Trophoblast cell (in vitro differentiated cells and primary cell): ENCODE measurements around the gene TPSAB1.
"Not testable (repeated sequence)": the region's sequence is repeated elsewhere in the genome, so short reads cannot be mapped to it uniquely, and the experiment has no call there.

Experiments
- DNase-seq, 2 donors: peaks; one replicate each; pipeline ENCODE4 v3.0.0-alpha.2; 2016
- H2AFZ ChIP-seq: 2 replicates; pipeline ENCODE4 v1.6.1; 2013; ENCODE audit warnings: low read length, moderate library complexity, mild to moderate bottlenecking; ENCODE audit not compliant: insufficient read depth, poor library complexity
- H2AK5ac ChIP-seq: 2 replicates; pipeline ENCODE4 v1.6.1; 2013; ENCODE audit warnings: mild to moderate bottlenecking, low read length
- H2BK120ac ChIP-seq: 2 replicates; pipeline ENCODE4 v1.6.1; 2013; ENCODE audit warnings: low read length, mild to moderate bottlenecking, moderate library complexity; ENCODE audit not compliant: insufficient read depth, poor library complexity
- H2BK12ac ChIP-seq: 2 replicates; pipeline ENCODE4 v1.6.1; 2013; ENCODE audit warnings: mild to moderate bottlenecking, low read length, moderate library complexity
- H2BK5ac ChIP-seq: 2 replicates; pipeline ENCODE4 v1.6.1; 2013; ENCODE audit warnings: low read length, low read depth, moderate library complexity, mild to moderate bottlenecking; ENCODE audit not compliant: poor library complexity
- H3K14ac ChIP-seq: 2 replicates; pipeline ENCODE4 v1.6.1; 2013; ENCODE audit warnings: mild to moderate bottlenecking, low read length
- H3K18ac ChIP-seq: 2 replicates; pipeline ENCODE4 v1.6.1; 2013; ENCODE audit warnings: mild to moderate bottlenecking, low read length
- H3K23ac ChIP-seq: 2 replicates; pipeline ENCODE4 v1.6.1; 2013; ENCODE audit warnings: low read length
- H3K27ac ChIP-seq: 2 replicates; pipeline ENCODE4 v1.5.1; 2013; ENCODE audit warnings: low read depth, mild to moderate bottlenecking, inconsistent platforms, low read length, moderate library complexity
- H3K27me3 ChIP-seq: 2 replicates; pipeline ENCODE4 v1.6.1; 2013; ENCODE audit warnings: inconsistent platforms, mild to moderate bottlenecking, low read length, moderate library complexity; ENCODE audit not compliant: insufficient read depth
- H3K36me3 ChIP-seq, 2 experiments: 1 replicate in 1 of 2; 2 replicates in 1 of 2; pipeline ENCODE4 v1.6.1; 2013; ENCODE audit warnings: low read length in 2 of 2, mild to moderate bottlenecking in 2 of 2, moderate library complexity in 1 of 2; ENCODE audit not compliant: insufficient read depth in 2 of 2, control insufficient read depth in 1 of 2
- H3K4ac ChIP-seq: 2 replicates; pipeline ENCODE4 v1.6.1; 2013; ENCODE audit warnings: low read depth, mild to moderate bottlenecking, low read length, moderate library complexity
- H3K4me1 ChIP-seq, 2 experiments: 1 replicate in 1 of 2; 2 replicates in 1 of 2; pipeline ENCODE4 v1.6.1; 2013; ENCODE audit warnings: low read length in 2 of 2, mild to moderate bottlenecking in 2 of 2, moderate library complexity in 1 of 2; ENCODE audit not compliant: insufficient read depth in 2 of 2, control insufficient read depth in 1 of 2
- H3K4me2 ChIP-seq: 2 replicates; pipeline ENCODE4 v1.6.1; 2013; ENCODE audit warnings: inconsistent platforms, mild to moderate bottlenecking, low read length, moderate library complexity
- H3K4me3 ChIP-seq: 2 replicates; pipeline ENCODE4 v1.5.1; 2013; ENCODE audit warnings: mild to moderate bottlenecking, low read depth, low read length, inconsistent platforms
- H3K79me1 ChIP-seq: one replicate; pipeline ENCODE4 v1.6.1; 2013; ENCODE audit warnings: low read length
- H3K79me2 ChIP-seq: 2 replicates; pipeline ENCODE4 v1.6.1; 2013; ENCODE audit warnings: low read length, mild to moderate bottlenecking; ENCODE audit not compliant: control insufficient read depth, insufficient read depth, poor library complexity
- H3K9ac ChIP-seq: 2 replicates; pipeline ENCODE4 v1.6.1; 2013; ENCODE audit warnings: mild to moderate bottlenecking, low read length
- H3K9me3 ChIP-seq: 2 replicates; pipeline ENCODE4 v1.6.1; 2013; ENCODE audit warnings: low read depth, mild to moderate bottlenecking, control low read depth, inconsistent platforms, low read length; ENCODE audit not compliant: insufficient read depth
- H4K12ac ChIP-seq: 2 replicates; pipeline ENCODE4 v1.6.1; 2013; ENCODE audit warnings: low read depth, mild to moderate bottlenecking, low read length, moderate library complexity
- H4K8ac ChIP-seq: 2 replicates; pipeline ENCODE4 v1.6.1; 2013; ENCODE audit warnings: low read depth, mild to moderate bottlenecking, low read length, moderate library complexity
- H4K91ac ChIP-seq: one replicate; pipeline ENCODE4 v1.6.1; 2013; ENCODE audit warnings: low read depth, mild to moderate bottlenecking, low read length, moderate library complexity
- WGBS: extraction: QIAGEN DNeasy Blood & Tissue Kit; methylation state at CpG from one replicate; pipeline ENCODE4 v1.1.7; 2013; ENCODE audit warnings: missing lambda C conversion rate; ENCODE audit not compliant: insufficient read length, insufficient coverage; ENCODE audit errors: extremely low coverage; 5-methylcytosine and 5-hydroxymethylcytosine counted together

Gene TPSAB1

DNA sequence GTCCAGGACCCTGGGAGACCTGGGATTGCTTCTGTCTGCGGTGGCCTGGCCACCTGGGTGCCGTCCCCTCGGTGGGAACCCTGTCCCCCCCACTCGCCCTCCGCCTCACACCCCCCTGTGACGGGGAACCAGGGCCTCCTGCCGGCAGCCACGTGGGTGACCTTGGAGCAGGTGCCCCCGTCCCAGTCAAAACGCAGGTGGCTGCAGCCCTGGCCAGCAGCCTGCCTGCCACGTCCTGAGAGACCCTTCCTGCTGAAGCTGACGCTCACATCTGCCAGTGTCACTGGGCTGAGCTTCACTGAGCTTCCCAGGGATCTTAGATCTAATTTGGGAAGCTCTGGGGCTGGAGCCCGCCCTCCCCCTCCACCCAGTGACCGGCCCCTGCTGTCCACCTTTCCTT, 13.8 kb upstream of the TPSAB1 start:
- not testable (repeated sequence) for H3K14ac ChIP-seq, H3K79me2 ChIP-seq, H4K91ac ChIP-seq, H4K8ac ChIP-seq, H2BK120ac ChIP-seq, H3K18ac ChIP-seq, H3K4ac ChIP-seq, H3K4me1 ChIP-seq, H3K27me3 ChIP-seq, H3K27ac ChIP-seq, H3K23ac ChIP-seq, H2BK12ac ChIP-seq, H2BK5ac ChIP-seq, H2AFZ ChIP-seq, H4K12ac ChIP-seq, H3K9ac ChIP-seq, H3K4me2 ChIP-seq, DNase-seq, H3K9me3 ChIP-seq, H2AK5ac ChIP-seq, H3K4me3 ChIP-seq, H3K79me1 ChIP-seq, H3K36me3 ChIP-seq
- whole genome bisulfite sequencing, result no CpG with 5 or more reads among the region's 14 CpGs

DNA sequence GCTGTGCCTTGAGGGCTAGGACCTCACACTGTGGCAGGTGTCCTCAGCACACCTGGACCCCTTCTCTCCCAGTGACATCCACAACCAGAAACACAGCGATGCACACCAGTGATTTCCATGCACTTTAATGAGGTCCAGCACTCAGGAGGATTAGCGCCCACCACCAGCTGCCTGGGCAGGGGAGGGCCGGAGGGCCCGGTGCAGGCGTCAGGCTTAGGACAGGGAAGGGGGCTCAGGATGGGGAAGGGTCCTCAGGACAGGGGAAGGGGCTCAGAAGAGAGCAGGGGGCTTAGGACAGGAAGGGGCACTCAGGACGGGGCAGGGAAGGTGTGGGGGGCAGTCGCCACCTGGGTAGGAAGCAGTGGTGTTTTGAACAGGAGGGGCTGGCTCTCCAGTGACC, 12.3 kb upstream of the TPSAB1 start:
- not testable (repeated sequence) for H3K27me3 ChIP-seq, H3K4me3 ChIP-seq, H3K23ac ChIP-seq, H3K4me2 ChIP-seq, H3K4me1 ChIP-seq, H3K36me3 ChIP-seq, DNase-seq, H2AK5ac ChIP-seq, H3K14ac ChIP-seq, H2AFZ ChIP-seq, H3K79me1 ChIP-seq, H2BK12ac ChIP-seq, H4K8ac ChIP-seq, H3K79me2 ChIP-seq, H3K18ac ChIP-seq, H4K91ac ChIP-seq, H4K12ac ChIP-seq, H3K27ac ChIP-seq, H3K9me3 ChIP-seq, H3K9ac ChIP-seq, H3K4ac ChIP-seq, H2BK5ac ChIP-seq, H2BK120ac ChIP-seq
- no CpG with 5 or more reads among the region's 7 CpGs for WGBS

DNA sequence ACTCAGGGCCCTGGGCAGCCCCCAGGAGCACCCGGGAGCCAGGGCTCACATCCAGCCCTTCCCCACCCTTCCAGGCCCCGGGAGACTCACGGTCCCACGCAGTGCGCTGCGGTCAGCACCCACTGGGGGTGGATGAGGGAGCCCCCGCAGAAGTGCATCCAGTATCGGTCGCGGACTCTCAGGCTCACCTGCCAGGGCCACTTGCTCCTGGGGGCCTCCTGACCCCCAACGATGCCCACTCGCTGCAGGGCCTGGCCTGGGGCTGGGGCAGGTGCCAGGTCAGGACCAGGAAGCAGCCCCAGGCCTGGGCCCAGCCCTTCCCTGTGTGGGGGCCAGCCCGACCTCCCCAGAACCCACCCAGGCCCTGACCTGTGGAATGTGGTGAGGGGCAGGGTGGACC, 11.0 kb upstream of the TPSAB1 start:
- H3K4me2 ChIP-seq, H2BK120ac ChIP-seq, H3K23ac ChIP-seq, H2BK5ac ChIP-seq, H3K27ac ChIP-seq, H3K79me2 ChIP-seq, H3K18ac ChIP-seq, H3K79me1 ChIP-seq, H4K91ac ChIP-seq, H3K4me3 ChIP-seq, H2AK5ac ChIP-seq, H2AFZ ChIP-seq, DNase-seq, H4K12ac ChIP-seq, H3K9me3 ChIP-seq, H3K4me1 ChIP-seq, H3K9ac ChIP-seq, H3K27me3 ChIP-seq, H2BK12ac ChIP-seq, H3K4ac ChIP-seq, H3K36me3 ChIP-seq, H3K14ac ChIP-seq, H4K8ac ChIP-seq: not testable (repeated sequence)
- no CpG with 5 or more reads among the region's 13 CpGs for WGBS

DNA sequence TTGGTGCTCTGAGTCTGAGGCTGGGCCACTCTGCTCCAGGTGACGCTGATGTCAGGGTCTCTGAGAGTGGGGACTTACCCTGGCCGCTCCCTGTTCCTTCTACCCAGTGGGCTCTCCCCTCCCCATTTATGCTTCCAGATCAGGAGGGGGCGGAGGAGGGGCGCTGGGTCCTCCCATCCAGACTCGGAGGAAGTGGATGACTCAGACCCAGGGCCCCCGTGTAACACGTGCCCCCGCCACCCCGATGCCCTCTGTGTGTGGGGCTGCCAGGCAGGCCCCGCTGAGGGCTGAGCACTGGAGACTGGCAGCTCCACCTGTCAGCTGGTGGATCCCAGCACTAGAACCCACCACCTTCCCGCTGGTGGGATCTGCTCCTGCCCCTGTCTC, 10.4 kb upstream of the TPSAB1 start, which contains the start of gene TPSB2:
Gene TPSB2 (minus strand): TSS at position 101 of the 387 bp plus-strand sequence. CDS start 233 bp downstream, outside the sequence.
- not testable (repeated sequence) for H4K8ac ChIP-seq, H3K27me3 ChIP-seq

More for the DNA sequence above, 10.4 kb upstream of the TPSAB1 start, which contains the start of gene TPSB2:
- not testable (repeated sequence) for H3K9me3 ChIP-seq, H2BK120ac ChIP-seq, H3K79me2 ChIP-seq, H2BK12ac ChIP-seq, H3K9ac ChIP-seq, H4K12ac ChIP-seq, H2AFZ ChIP-seq, H3K4me3 ChIP-seq, H4K91ac ChIP-seq, H2BK5ac ChIP-seq, H3K4ac ChIP-seq, DNase-seq, H3K18ac ChIP-seq, H3K23ac ChIP-seq, H2AK5ac ChIP-seq, H3K14ac ChIP-seq, H3K79me1 ChIP-seq, H3K36me3 ChIP-seq, H3K4me2 ChIP-seq, H3K27ac ChIP-seq, H3K4me1 ChIP-seq
- WGBS, result no CpG with 5 or more reads among the region's 11 CpGs
